ENCODE measurements around the gene NDUFB1. TPM values are rescaled to one million over a fixed set of nuclear protein-coding genes. Genes with fewer than 3 reads are reported as not detected.
A peak's percentile ranks its signal among the peaks of the same experiment; 100 is the strongest.

The NDUFB1 gene
- total and polyA plus RNA-seq, 2 of the 13 experiments (the other 11 are each of a cell fraction or from before 2014, with no cell fraction given): 181 to 281 TPM

- TF ChIP-seq, protein P1, sequence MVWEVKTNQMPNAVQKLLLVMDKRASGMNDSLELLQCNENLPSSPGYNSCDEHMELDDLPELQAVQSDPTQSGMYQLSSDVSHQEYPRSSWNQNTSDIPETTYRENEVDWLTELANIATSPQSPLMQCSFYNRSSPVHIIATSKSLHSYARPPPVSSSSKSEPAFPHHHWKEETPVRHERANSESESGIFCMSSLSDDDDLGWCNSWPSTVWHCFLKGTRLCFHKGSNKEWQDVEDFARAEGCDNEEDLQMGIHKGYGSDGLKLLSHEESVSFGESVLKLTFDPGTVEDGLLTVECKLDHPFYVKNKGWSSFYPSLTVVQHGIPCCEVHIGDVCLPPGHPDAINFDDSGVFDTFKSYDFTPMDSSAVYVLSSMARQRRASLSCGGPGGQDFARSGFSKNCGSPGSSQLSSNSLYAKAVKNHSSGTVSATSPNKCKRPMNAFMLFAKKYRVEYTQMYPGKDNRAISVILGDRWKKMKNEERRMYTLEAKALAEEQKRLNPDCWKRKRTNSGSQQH (CRISPR knock-in tag; IDR thresholded peaks at IDR 0.05; ENCODE audit: low read depth): 0 out of 2 replicates have a peak, but pooled peaks have one; percentile 27
- TF ChIP-seq, protein P2, sequence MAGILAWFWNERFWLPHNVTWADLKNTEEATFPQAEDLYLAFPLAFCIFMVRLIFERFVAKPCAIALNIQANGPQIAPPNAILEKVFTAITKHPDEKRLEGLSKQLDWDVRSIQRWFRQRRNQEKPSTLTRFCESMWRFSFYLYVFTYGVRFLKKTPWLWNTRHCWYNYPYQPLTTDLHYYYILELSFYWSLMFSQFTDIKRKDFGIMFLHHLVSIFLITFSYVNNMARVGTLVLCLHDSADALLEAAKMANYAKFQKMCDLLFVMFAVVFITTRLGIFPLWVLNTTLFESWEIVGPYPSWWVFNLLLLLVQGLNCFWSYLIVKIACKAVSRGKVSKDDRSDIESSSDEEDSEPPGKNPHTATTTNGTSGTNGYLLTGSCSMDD (CRISPR knock-in tag; IDR thresholded peaks at IDR 0.05): no peak
- TF ChIP-seq ZNF652 (CRISPR knock-in tag; IDR thresholded peaks at IDR 0.05; ENCODE audit: borderline replicate concordance, low read depth): no peak
- no peak for TF ChIP-seq TCF7 (IDR thresholded peaks at IDR 0.05; ENCODE audit: low read depth)
- no peak for TF ChIP-seq PCBP2 (optimal IDR thresholded peaks at IDR 0.05; ENCODE audit: low read depth, low read length, poor library complexity, severe bottlenecking)
- peak; percentile 42; the same call in 1 of the 2 replicates for TF ChIP-seq SOX5 (CRISPR knock-in tag; IDR thresholded peaks at IDR 0.05; ENCODE audit: borderline replicate concordance)
- TF ChIP-seq SIN3B (IDR thresholded peaks at IDR 0.05; ENCODE audit: low read length): no peak; the same call in 1 of the 2 replicates
- peak; percentile 62 for TF ChIP-seq YEATS4 (CRISPR knock-in tag; IDR thresholded peaks at IDR 0.05; ENCODE audit: borderline replicate concordance)
- no peak for TF ChIP-seq CENPT (CRISPR knock-in tag; IDR thresholded peaks at IDR 0.05; ENCODE audit: low read depth)
- TF ChIP-seq, protein P3, sequence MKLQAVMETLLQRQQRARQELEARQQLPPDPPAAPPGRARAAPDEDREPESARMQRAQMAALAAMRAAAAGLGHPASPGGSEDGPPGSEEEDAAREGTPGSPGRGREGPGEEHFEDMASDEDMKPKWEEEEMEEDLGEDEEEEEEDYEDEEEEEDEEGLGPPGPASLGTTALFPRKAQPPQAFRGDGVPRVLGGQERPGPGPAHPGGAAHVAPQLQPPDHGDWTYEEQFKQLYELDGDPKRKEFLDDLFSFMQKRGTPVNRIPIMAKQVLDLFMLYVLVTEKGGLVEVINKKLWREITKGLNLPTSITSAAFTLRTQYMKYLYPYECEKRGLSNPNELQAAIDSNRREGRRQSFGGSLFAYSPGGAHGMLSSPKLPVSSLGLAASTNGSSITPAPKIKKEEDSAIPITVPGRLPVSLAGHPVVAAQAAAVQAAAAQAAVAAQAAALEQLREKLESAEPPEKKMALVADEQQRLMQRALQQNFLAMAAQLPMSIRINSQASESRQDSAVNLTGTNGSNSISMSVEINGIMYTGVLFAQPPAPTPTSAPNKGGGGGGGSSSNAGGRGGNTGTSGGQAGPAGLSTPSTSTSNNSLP (IDR thresholded peaks at IDR 0.05; ENCODE audit: low read depth, low read length): no peak
- TF ChIP-seq ARID4A (CRISPR knock-in tag; IDR thresholded peaks at IDR 0.05; ENCODE audit: borderline replicate concordance): peak; percentile 64; the same call in 1 of the 2 replicates
- no peak for TF ChIP-seq NR0B2 (CRISPR knock-in tag; IDR thresholded peaks at IDR 0.05)
- peak; percentile 87 for TF ChIP-seq ZNF430 (CRISPR knock-in tag; IDR thresholded peaks at IDR 0.05)
- no peak for TF ChIP-seq ZNF264 (CRISPR knock-in tag; IDR thresholded peaks at IDR 0.05)
- TF ChIP-seq, protein P4, sequence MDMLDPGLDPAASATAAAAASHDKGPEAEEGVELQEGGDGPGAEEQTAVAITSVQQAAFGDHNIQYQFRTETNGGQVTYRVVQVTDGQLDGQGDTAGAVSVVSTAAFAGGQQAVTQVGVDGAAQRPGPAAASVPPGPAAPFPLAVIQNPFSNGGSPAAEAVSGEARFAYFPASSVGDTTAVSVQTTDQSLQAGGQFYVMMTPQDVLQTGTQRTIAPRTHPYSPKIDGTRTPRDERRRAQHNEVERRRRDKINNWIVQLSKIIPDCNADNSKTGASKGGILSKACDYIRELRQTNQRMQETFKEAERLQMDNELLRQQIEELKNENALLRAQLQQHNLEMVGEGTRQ (IDR thresholded peaks at IDR 0.05; ENCODE audit: low read depth, low read length): peak; percentile 98
- TF ChIP-seq, protein P4 (CRISPR knock-in tag; IDR thresholded peaks at IDR 0.05; ENCODE audit: borderline replicate concordance): peak; percentile 90; the same call in 1 of the 2 replicates
- no peak for TF ChIP-seq HNRNPH1 (optimal IDR thresholded peaks at IDR 0.05; ENCODE audit: low read depth, low read length)
- TF ChIP-seq SP4 (CRISPR knock-in tag; IDR thresholded peaks at IDR 0.05): peak; percentile 75; the same call in 1 of the 2 replicates
These were observed 15.2 kb downstream of the NDUFB1 start, which contains the start of gene ATXN3 (continued) for GRCh38 chr14:92106143-92106926.

Data from HepG2 (cell line).